LNCaP clone FGC (cell line): ENCODE measurements around the gene POLA1.
A peak's percentile ranks its signal among the peaks of the same experiment; 100 is the strongest.

Source experiments
- DNase-seq: peaks from one replicate; pipeline ENCODE4 v3.0.0-alpha.2; 2011; ENCODE audit warnings: low read depth
- H3K4me3 ChIP-seq: 2 replicates; pipeline ENCODE4 v1.5.1; 2011; ENCODE audit warnings: mild to moderate bottlenecking, low read depth, low read length, control low read depth
- TF ChIP-seq, protein P1 (sequence below): IDR thresholded peaks from 2 replicates; pipeline ENCODE4 v1.5.1; 2012; ENCODE audit warnings: mild to moderate bottlenecking; ENCODE audit not compliant: control insufficient read depth, insufficient read depth; ENCODE audit errors: extremely low read depth

Gene POLA1

DNA sequence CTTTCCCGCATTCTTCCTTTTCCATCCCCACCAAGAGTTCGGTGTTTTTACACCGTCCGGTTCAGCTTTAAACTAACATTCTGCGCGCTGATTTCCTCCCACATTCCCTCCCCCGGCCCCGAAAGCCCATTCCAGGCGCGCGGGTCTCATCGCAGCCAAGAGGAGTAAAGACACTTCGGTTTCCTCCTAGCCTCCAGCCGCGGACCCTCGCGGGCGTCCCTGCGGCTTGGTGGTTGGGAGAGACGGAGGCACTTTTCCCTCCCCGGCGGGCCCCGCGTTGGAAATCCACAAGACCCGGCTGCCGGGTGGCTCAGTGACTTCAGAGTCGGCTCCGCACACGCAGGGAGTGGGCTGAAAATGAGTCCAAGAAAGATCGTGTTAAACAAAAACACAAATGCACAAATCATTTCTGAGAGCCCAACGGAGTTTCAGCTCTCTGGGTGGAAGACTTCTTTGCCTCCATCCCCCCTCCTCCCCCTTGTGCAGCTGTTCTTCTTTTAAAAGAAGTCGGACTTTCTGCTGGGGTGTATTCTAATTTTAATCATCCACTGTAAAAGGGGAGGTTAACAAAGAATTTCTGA, 324.0 kb downstream of the POLA1 start:
- DNase-seq, result no peak
- no peak overlapping the region for H3K4me3 ChIP-seq
- TF ChIP-seq, protein P1, sequence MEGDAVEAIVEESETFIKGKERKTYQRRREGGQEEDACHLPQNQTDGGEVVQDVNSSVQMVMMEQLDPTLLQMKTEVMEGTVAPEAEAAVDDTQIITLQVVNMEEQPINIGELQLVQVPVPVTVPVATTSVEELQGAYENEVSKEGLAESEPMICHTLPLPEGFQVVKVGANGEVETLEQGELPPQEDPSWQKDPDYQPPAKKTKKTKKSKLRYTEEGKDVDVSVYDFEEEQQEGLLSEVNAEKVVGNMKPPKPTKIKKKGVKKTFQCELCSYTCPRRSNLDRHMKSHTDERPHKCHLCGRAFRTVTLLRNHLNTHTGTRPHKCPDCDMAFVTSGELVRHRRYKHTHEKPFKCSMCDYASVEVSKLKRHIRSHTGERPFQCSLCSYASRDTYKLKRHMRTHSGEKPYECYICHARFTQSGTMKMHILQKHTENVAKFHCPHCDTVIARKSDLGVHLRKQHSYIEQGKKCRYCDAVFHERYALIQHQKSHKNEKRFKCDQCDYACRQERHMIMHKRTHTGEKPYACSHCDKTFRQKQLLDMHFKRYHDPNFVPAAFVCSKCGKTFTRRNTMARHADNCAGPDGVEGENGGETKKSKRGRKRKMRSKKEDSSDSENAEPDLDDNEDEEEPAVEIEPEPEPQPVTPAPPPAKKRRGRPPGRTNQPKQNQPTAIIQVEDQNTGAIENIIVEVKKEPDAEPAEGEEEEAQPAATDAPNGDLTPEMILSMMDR, result no peak

DNA sequence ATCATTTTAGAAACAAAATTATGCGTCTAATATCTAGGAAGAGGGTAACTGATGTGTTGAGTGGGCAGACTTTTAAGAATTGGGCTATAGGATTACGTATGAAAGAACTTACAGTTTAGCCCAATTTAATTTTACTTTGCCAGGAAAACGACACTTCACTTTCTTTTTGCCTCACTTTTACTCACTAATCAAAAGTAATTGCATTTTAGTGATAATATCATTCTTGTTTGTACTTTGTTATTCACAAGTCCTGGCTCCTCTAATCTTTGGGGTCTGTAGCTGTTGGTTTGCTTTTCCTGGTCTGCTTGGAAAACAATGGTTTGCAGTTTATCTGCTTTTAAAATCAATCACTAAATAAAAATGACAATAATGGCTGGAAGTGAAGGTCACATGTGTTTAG, 325.0 kb downstream of the POLA1 start:
- TF ChIP-seq, protein P1, result no peak
- DNase-seq, result no peak
- no peak overlapping the region for H3K4me3 ChIP-seq

DNA sequence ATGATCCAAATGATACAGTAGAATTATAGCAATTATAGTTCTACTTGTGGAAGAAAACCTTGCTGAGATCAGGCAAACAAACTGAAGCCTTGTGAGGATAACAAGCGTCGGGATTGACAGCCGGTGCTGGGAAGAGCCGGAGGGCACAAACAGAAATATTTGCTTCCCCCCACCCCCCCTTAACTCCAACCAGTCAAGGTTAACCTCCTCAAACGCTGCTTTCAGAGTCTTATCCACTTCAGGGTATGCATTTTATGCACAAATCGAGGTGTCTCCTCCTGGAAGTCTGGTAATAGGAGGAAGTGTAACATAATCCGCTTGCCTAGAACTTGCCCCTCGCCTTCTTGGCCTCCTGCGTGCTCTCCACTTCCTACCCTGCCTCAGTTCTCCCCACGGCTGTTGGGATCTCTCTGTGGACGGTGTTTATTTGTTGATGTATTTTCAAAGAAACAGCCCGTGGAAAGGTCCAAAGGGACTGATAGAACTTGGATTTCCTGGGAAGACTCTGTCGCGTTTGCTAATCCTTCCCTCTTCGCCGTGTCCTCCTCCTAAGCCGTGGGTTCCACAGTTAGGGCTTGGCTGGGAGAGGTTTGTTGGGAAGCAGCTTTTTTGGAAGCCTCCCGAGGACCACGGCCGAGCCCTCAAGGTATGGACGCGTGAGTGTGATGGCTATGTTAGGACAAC, 326.1 kb downstream of the POLA1 start:
- DNase-seq, result no peak
- no peak overlapping the region for H3K4me3 ChIP-seq
- TF ChIP-seq, protein P1, result no peak

DNA sequence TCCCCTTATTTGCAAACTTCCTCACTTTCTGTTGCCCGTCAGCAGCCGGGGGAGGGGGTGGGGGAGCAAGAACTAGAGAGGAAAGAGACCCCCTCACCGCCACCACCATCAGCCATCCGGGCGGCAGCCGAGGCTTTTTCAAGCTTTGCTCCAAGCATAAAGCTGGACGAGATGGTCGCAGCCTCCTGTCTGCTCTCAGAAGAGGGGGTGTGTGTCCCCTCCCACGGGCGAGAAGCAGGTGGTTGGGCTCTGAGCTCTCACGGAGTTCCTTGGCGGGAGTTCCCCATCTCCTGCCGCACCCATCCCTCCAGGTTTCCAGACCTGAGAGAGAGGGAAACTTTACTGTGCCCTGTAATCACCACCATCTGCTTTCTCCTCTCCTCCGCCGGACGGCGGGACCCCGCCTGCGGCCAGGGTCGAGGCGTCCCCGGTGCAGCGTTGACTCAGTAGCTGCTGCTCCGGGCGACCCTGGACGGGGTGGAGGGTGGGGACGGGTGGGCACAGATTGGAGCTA, 326.7 kb downstream of the POLA1 start:
- peak overlapping the region; percentile 34 for H3K4me3 ChIP-seq
- no peak for DNase-seq
- TF ChIP-seq, protein P1, result no peak

DNA sequence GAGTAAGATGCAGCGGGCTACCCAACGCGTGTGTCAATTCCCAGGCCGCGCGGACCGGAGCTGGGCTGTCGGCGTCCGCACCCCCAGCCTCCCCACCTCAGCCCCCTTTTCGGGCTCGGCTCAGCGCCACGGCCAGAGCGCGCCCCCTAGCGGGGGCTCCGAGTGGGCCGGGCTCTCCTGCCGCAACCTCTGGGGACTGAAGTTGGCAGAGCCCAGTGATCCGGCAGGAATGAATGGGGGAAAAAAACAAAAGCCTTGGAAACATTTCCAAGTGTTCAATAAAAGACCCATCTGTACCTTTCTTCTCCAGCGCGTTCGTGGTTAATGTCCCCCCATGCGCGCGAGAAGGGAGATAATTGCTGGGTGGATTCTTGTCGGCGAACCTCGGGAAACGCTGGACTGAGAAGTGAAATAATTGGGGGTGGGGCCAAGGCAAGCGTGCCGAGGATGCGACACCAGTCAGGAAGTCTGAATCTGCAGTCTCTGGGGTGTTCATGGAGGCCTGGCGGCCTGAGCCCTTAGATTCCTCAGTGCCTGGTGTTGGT, 327.3 kb downstream of the POLA1 start:
- TF ChIP-seq, protein P1, result peak; percentile 54
- no peak for DNase-seq
- peak overlapping the region; percentile 34 for H3K4me3 ChIP-seq

DNA sequence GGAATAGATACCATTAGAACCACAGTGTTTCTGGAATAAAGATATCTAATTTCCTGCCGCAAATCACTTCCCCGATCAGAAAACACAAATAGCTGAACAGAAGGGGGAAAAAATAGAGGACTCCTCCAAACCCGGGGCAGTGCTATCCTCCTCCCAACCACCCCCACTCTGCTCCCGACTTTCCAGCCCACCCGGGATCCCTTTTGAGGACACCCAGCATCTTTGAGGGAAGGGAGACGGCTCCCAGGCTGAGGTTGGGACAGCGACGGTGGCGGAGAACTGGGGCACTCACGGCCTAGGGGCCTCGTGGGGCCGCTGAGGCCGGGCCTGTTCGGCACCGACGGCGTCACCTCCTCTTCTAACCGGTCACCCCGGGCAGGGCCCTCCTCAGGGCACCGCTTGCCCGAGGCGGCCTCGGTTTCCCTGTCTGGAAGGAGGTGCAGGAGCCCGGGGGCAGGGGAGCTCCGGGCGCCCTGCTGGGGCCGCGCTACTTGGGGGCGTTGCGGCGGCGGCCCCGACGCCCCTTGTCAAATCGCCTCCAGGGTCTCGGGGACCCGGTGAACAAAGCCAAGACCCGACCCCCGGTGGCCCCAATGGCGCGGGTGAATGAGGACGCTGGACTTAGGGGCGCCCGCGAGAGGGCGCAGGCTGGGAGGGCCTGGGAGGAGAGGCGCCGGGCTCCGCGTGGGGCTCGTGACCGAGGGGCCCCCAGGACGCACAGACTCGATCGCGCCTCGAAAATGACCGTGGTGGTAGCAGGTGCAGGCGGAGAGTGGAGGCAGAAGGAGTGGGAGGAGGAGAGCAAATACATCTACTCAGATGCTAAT, 329.0 kb downstream of the POLA1 start:
- TF ChIP-seq, protein P1, result no peak
- no peak for DNase-seq
- H3K4me3 ChIP-seq, result no peak overlapping the region
